ENCODE measurements around the gene HES7.

Gene HES7

GRCh38 chr17:8121681-8122421 is 2.1 kb downstream of the HES7 start:
- peak; percentile 61 to 66 for DNase-seq (ENCODE audit: low read depth in 2 of 2)

GRCh38 chr17:8121407-8121680 is 2.6 kb downstream of the HES7 start:
- TF ChIP-seq CTCF (IDR thresholded peaks at IDR 0.05; ENCODE audit: low read depth, low read length), result no peak
- no peak for DNase-seq (ENCODE audit: low read depth in 2 of 2)
- peak overlapping the region; percentile 53 to 70 for H3K4me3 ChIP-seq (replicated peaks in 1 of 2; ENCODE audit: low read depth in 2 of 2, low read length in 2 of 2)

More at GRCh38 chr17:8121681-8122421, 2.1 kb downstream of the HES7 start:
- peak overlapping the region; percentile 53 to 70 for H3K4me3 ChIP-seq (replicated peaks in 1 of 2; ENCODE audit: low read depth in 2 of 2, low read length in 2 of 2)
- TF ChIP-seq CTCF (IDR thresholded peaks at IDR 0.05; ENCODE audit: low read depth, low read length), result no peak

- peak overlapping the region; percentile 53 to 70 for H3K4me3 ChIP-seq (replicated peaks in 1 of 2; ENCODE audit: low read depth in 2 of 2, low read length in 2 of 2)
- DNase-seq (ENCODE audit: low read depth in 2 of 2), result peak; percentile 75 to 87
- peak; percentile 59 for TF ChIP-seq CTCF (IDR thresholded peaks at IDR 0.05; ENCODE audit: low read depth, low read length)
Observed at GRCh38 chr17:8120520-8121406, 3.1 kb downstream of the HES7 start.

GRCh38 chr17:8119581-8120519 is 4.1 kb downstream of the HES7 start:
- peak; percentile 95 to 97 for DNase-seq (ENCODE audit: low read depth in 2 of 2)
- peak overlapping the region; percentile 62 to 70 for H3K4me3 ChIP-seq (replicated peaks in 1 of 2; ENCODE audit: low read depth in 2 of 2, low read length in 2 of 2)
- TF ChIP-seq CTCF (IDR thresholded peaks at IDR 0.05; ENCODE audit: low read depth, low read length), result no peak

- H3K4me3 ChIP-seq (replicated peaks in 1 of 2; ENCODE audit: low read depth in 2 of 2, low read length in 2 of 2), result peak overlapping the region; percentile 58 to 62
- peak; percentile 87 to 90 for DNase-seq (ENCODE audit: low read depth in 2 of 2)
- peak; percentile 96 for TF ChIP-seq CTCF (IDR thresholded peaks at IDR 0.05; ENCODE audit: low read depth, low read length)
Observed at GRCh38 chr17:8118769-8119580, 4.9 kb downstream of the HES7 start.
